T-helper 1 cell treated with Interleukin-12 subunit alpha and Interleukin-12 subunit beta and Interleukin-4 antibody, amounts not matched to agents 30 ng/mL and 1 ng/mL, for 36 hours (primary cell): ENCODE data around the gene NDUFS4. TPM values are rescaled to one million over a fixed set of nuclear protein-coding genes. Genes with fewer than 3 reads are reported as not detected.
"Not testable (repeated sequence)": the region's sequence is repeated elsewhere in the genome, so short reads cannot be mapped to it uniquely, and the experiment has no call there.

Source experiments
- intact Hi-C: fragments of 100-400 bp; cut with micrococcal nuclease; formaldehyde crosslinking; loops from one replicate; pipeline ENCODE4 v1.15.1; 2024
- total RNA-seq: library from RNA; stranded (reverse); gene quantifications from 2 replicates; pipeline ENCODE4 v1.2.3, GENCODE V29; 2022

NDUFS4 gene
- total RNA-seq: 48.5 and 48.6 TPM in 2 replicates

- intact Hi-C loops: loop anchor here (1.0 to 2.0 kb wide), 6 partner anchors 78 to 788 kb away; partner anchors contain the start of genes ARL15 and MOCS2
Measured at GRCh38 chr5:53560506-53561191, at the start of gene NDUFS4. Gene NDUFS4, plus strand, starts transcription at chr5:53560639. Its CDS starts 24 bp downstream, at chr5:53560663.

DNA sequence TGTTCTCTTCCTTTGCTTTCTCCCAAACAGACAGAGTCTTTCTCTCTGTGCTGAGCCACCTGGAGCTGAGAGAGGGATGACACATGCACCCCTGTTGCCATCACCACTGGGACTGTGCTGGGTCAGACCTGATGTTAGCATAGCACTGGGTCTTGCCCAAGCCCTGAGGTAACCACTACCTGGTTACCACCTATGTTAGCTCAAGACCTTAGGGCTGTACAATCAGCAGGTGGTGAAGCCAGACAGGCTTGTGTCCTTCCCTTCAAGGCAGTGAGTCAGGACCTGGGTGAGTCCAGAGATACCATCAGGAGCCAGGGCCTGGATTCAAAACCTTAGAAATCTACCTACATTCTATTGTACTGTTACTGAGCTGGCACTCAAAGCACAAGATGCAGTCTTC lies 47.9 kb upstream of the NDUFS4 start:
- intact Hi-C loops: no loop called here

GRCh38 chr5:53515988-53516387 lies 44.5 kb upstream of the NDUFS4 start:
- intact Hi-C loops: no loop called here

GRCh38 chr5:53520813-53521212 lies 39.6 kb upstream of the NDUFS4 start:
- intact Hi-C loops: no loop called here

DNA sequence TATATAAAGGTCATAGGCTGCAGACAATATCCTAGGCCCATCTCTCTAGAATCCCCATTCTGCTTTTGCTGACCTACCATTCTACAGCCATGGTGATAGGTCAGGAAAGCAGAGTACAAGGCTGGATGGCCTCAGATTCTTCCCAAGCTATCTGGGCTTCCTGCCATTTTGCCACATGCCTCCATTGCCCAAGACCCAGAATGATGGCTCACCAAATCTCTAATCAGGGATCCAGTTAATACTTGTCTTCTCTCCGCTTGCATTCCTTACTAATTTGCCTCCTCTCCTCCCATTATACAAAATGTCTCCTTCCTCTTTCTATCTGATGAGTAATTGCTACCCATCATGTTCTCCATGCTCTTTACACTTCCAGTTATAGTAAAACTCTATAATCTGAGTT lies 22.7 kb upstream of the NDUFS4 start:
- intact Hi-C loops: no loop called here

- intact Hi-C loops: not testable (repeated sequence)
Measured at GRCh38 chr5:53540739-53541138, 19.7 kb upstream of the NDUFS4 start.

DNA sequence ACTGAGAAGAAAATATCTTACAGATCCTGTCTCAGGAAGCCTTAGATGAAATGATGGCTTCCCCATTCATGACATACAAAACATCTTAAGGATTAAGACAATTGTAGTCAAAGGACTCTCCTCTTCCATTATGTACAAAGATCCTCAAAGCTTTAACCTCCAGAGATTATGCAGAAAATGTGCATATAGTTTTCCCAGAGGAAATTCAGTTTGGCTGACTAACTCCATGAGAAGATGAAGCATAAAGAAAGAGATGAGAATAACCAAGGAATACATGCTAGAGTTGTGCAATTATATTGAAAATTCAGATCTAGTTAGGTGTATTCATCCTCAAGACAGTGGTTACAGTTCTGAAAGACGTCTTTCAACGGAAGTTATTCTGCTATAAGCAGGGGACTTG lies 18.6 kb upstream of the NDUFS4 start:
- intact Hi-C loops: no loop called here

GRCh38 chr5:53542926-53543325 lies 17.5 kb upstream of the NDUFS4 start:
- intact Hi-C loops: no loop called here

- intact Hi-C loops: no loop called here
Measured at GRCh38 chr5:53543401-53543800, 17.0 kb upstream of the NDUFS4 start.

DNA sequence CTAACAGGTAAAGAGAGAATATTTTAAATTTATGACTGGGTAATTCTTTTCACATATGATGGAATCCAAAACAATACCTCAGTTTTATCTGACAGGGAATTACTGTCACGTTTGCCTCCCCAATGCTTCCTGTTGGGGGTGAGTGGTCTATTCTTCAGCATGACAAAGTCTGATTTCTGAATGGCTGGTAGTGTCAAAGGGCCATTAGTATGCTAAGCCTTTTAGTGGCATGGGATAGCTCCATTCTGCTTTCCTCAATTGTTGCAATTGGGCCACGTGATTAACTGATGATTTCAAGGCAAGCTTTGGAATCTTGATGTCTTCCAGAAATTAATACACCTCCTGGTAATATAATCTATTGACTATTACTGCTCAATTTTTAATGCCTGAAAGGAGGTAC lies 14.7 kb upstream of the NDUFS4 start:
- intact Hi-C loops: no loop called here

DNA sequence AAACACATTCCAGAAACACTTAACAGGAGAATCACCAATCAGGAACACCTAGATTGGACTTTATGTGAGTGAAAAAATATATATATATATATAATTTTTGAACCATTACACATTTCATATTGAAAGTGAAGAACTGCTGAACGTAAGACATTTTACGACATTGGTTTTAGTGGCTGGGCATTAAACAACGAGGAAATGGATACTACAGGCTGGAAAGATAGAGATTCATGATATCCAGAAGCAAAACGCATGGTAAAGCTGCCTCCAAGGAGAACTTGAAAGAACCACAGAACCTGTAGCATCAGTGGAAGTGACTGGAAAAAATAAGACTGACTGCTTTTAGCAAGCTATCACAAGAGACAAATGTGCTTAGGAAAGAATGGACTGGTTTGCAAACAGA lies 13.2 kb upstream of the NDUFS4 start:
- intact Hi-C loops: no loop called here

- intact Hi-C loops: not testable (repeated sequence)
Measured at GRCh38 chr5:53548501-53548900, 11.9 kb upstream of the NDUFS4 start.

DNA sequence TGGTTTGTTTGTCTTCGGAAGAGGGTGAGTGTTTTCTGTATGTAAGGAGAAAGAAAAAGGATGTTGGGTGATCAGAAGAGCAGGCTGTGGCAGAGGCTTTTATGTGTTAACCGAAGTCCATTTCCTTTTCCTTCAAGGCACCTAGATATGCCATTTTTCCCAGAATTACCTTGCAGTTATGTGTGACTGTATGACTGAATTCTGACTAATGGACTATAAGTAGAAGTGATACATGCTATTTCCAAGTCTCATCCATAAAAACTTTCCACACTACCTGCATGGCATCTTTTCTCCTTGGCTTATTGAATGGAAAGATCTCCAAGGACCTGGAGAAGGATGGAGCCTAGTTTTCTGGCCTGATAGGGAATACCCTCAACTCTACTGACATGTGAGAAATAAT lies 10.6 kb upstream of the NDUFS4 start:
- intact Hi-C loops: no loop called here

DNA sequence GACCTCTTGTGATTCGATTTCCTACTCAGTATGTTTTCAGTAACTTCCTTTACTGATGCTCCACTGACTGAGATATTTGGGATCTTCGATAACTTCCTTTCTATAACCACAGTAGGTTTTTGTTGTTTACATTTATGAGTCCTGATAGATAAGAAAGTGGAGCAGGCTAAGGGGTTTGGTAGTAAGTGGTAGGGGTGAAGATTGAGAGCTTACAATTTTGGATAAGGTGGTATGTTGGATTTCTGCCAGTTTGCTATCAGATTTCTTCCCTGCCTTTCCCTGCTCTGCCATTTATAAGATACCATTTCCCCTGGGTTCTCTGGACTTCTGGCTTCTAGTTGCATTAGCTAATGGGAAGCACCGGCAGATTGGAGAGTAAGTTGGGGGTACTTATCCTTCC lies 7.9 kb upstream of the NDUFS4 start:
- intact Hi-C loops: no loop called here

DNA sequence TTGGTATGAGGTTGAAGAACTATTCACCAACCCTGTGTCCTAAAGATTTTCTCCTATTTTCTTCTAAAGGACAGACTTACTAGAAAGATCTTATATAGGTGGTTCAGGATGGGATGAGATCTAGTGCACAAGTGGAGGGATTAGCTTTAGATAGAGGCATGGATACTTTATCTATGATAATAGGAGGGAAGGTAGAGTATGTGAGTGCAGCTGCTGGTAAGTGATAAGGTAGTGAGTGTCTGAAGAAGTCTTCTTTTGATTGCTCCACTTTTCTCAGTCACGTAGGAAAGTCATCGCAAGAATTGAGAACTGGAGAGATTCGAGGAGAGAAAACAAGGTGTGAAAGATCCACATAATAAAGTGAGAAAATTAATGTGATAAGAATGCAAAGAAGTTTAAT lies 6.0 kb upstream of the NDUFS4 start:
- intact Hi-C loops: no loop called here

DNA sequence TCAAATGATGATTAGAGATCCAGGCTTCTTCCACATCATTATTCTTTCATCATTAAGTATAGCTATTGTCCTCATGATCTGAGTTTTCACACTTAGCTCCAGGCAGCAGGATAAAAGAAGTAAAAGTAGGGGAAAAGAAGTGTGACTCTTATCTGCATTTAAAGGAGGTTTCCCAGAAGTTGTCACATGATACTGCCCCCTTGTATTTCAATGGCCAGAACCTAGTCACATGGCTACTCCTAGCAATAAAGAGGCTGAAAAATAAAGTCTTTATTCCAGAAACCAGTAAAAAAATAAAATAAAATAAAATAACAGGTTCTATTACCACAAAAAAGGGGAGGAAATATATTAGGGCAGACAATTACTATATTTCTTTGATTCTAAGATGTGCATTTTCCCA lies 5.3 kb upstream of the NDUFS4 start:
- intact Hi-C loops: no loop called here

GRCh38 chr5:53556001-53556400 lies 4.4 kb upstream of the NDUFS4 start:
- intact Hi-C loops: no loop called here

GRCh38 chr5:53557386-53557785 lies 3.1 kb upstream of the NDUFS4 start:
- intact Hi-C loops: no loop called here

DNA sequence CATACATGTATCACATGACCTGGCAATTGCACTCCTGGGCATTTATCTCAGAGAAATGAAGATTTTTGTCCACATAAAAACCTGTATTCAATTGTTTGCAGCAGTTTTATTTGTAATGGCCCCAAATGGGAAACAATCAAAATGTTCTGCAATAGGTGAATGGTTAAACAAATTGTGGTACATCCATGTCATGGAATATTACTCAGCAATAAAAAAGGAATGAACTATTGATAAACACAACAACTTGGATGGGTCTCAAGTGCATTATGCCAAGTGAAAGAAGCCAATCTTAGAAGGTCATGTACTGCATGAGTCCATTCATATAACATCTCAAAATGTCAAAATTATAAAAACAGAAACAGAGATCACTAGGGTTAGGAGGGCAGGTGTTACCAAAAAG lies 1.5 kb upstream of the NDUFS4 start:
- intact Hi-C loops: no loop called here

GRCh38 chr5:53560028-53560427 lies 411 bp upstream of the NDUFS4 start:
- intact Hi-C loops: loop anchor here (1.0 to 2.0 kb wide), 6 partner anchors 78 to 788 kb away; partner anchors contain the start of genes ARL15 and MOCS2

- intact Hi-C loops: no loop called here
Measured at GRCh38 chr5:53568401-53568800, 8.0 kb downstream of the NDUFS4 start.

GRCh38 chr5:53568871-53569270 lies 8.4 kb downstream of the NDUFS4 start:
- intact Hi-C loops: no loop called here

- intact Hi-C loops: no loop called here
Measured at GRCh38 chr5:53569453-53569852, 9.0 kb downstream of the NDUFS4 start.

- intact Hi-C loops: no loop called here
Measured at GRCh38 chr5:53571403-53571802, 11.0 kb downstream of the NDUFS4 start.
